Caco-2 (cell line): ENCODE data around the gene KRT1. TPM values are rescaled to one million over a fixed set of nuclear protein-coding genes. Genes with fewer than 3 reads are reported as not detected.

ENCODE experiments used
- BruUV-seq: library from RNA; stranded (reverse); fragments of 400-500 nt; replicated peaks from 2 replicates; lab custom pipeline; 2021; lab: Mats Ljungman, UMichigan
- CTCF ChIA-PET: fragments of 300-600 bp; sonication (Branson Sonifier 250); formaldehyde crosslinking; loops from one replicate; lab custom pipeline; 2022; ENCODE audit warnings: antibody characterized with exemption; lab: Charles Lee
- POLR2A ChIA-PET: fragments of 300-600 bp; sonication (Branson Sonifier 250); formaldehyde crosslinking; loops from one replicate; lab custom pipeline; 2022; ENCODE audit warnings: antibody characterized with exemption; lab: Charles Lee
- DNase-seq, 2 experiments: peaks; one replicate each; pipeline versions ENCODE4 v3.0.0 to v3.0.0-alpha.2; 2020 to 2022
- H3K27me3 ChIP-seq: replicated peaks from 2 replicates; pipeline ENCODE4 v1.6.0; 2011; ENCODE audit warnings: low read length; ENCODE audit not compliant: control insufficient read depth, insufficient read depth
- H3K36me3 ChIP-seq: 2 replicates; pipeline ENCODE4 v1.5.1; 2011; ENCODE audit warnings: low read length; ENCODE audit not compliant: control insufficient read depth, insufficient read depth
- H3K4me1 ChIP-seq: fragments of 250-450 bp; sonication (Bioruptor Pico); 2 replicates; pipeline ENCODE4 v1.5.1; 2020; ENCODE audit warnings: mild to moderate bottlenecking
- H3K4me3 ChIP-seq: 2 replicates; pipeline ENCODE4 v1.5.1; 2011; ENCODE audit warnings: low read depth, mild to moderate bottlenecking, control low read depth, low read length
- H3K9me3 ChIP-seq: fragments of 250-450 bp; sonication (Bioruptor Pico); 2 replicates; pipeline ENCODE4 v1.5.1; 2020; ENCODE audit warnings: mild to moderate bottlenecking, moderate library complexity
- H3K27ac Mint-ChIP-seq: one replicate; pipeline ENCODE4 v1.8.0; 2022; ENCODE audit warnings: mixed read lengths; ENCODE audit not compliant: unreplicated experiment
- H3K27me3 Mint-ChIP-seq: one replicate; pipeline ENCODE4 v1.8.0; 2022; ENCODE audit warnings: mixed read lengths; ENCODE audit not compliant: insufficient read depth, unreplicated experiment
- H3K36me3 Mint-ChIP-seq: one replicate; pipeline ENCODE4 v1.8.0; 2022; ENCODE audit warnings: mild to moderate bottlenecking, mixed read lengths; ENCODE audit not compliant: insufficient read depth, unreplicated experiment
- H3K4me1 Mint-ChIP-seq: one replicate; pipeline ENCODE4 v1.8.0; 2022; ENCODE audit warnings: low read depth, mixed read lengths; ENCODE audit not compliant: unreplicated experiment
- H3K4me3 Mint-ChIP-seq: one replicate; pipeline ENCODE4 v1.8.0; 2022; ENCODE audit warnings: mild to moderate bottlenecking, moderate library complexity, mixed read lengths; ENCODE audit not compliant: unreplicated experiment
- H3K9me3 Mint-ChIP-seq: one replicate; pipeline ENCODE4 v1.8.0; 2022; ENCODE audit warnings: mixed read lengths; ENCODE audit not compliant: unreplicated experiment
- CTCF ChIP-seq, 2 experiments: fragments of 200-600 bp in 1 of 2; IDR thresholded peaks; 1 replicate in 1 of 2; 2 replicates in 1 of 2; pipeline versions ENCODE4 v1.5.1 to v1.8.0; 2011 to 2022; ENCODE audit warnings: antibody characterized with exemption in 1 of 2, control low read depth in 1 of 2, inconsistent platforms in 1 of 2, low read depth in 1 of 2, low read length in 1 of 2, mild to moderate bottlenecking in 1 of 2, moderate library complexity in 1 of 2; ENCODE audit not compliant: insufficient read depth in 1 of 2, severe bottlenecking in 1 of 2, unreplicated experiment in 1 of 2
- intact Hi-C: fragments of 100-400 bp; cut with micrococcal nuclease; formaldehyde crosslinking; loops from one replicate; pipeline ENCODE4 v1.10.0; 2022; ENCODE audit not compliant: unreplicated experiment
- total RNA-seq: library from RNA; stranded (reverse); gene quantifications from 2 replicates; pipeline ENCODE4 v1.2.3, GENCODE V29; 2022

Gene KRT1
- total RNA-seq, 1 experiment from 2014 or later = 0.20 TPM

DNA sequence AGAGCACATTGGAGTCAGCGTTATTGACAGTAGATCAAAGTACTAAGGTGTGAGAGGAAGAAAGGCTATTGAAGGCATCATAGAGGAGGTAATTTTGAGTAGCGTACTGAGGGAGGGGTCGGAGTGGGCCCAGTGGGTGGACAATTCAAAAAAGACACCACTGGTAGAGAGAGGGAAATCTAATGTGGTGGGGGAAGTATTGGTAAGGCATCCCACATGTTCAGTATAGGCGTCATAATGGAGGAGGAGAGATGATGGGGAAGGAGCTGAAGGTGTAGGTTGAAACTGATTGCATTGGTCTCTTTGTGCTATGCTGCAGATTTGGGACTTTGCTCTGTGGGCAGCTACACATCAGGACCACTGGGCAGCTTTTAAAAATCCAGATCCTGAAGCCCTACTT, 46.8 kb upstream of the KRT1 start:
- Histone ChIP-seq H3K4me1 (no peaks in the 10 kb centered on the region), H3K36me3 (no peaks in the 10 kb centered on the region), H3K9me3 (no peaks in the 10 kb centered on the region), H3K4me3 (no peak overlapping the region), H3K27me3 (no peaks in the 10 kb centered on the region)
- no peak for TF ChIP-seq CTCF (IDR thresholded peaks at IDR 0.05; ENCODE audit: insufficient read depth in 1 of 2, low read depth in 1 of 2, low read length in 1 of 2, severe bottlenecking in 1 of 2, unreplicated experiment in 1 of 2)
- intact Hi-C loops = no loop called here
- ChIA-PET CTCF (interaction anchor here (0.8 kb wide), 1 partner anchor 139 kb away, joined by 5 read pairs; no protein-coding TSS in a partner anchor), POLR2A (no interaction called here)
- Mint-ChIP-seq H3K27me3 (peaks cover 26% of the 10 kb centered on the region), H3K4me1 (no peaks in the 10 kb centered on the region), H3K4me3 (no peak overlapping the region), H3K9me3 (peaks cover 11% of the 10 kb centered on the region), H3K36me3 (no peaks in the 10 kb centered on the region), H3K27ac (no peak overlapping the region)
- no peak for DNase-seq
- no TSS peak for BruUV-seq

GRCh38 chr12:52726451-52726850, 46.2 kb upstream of the KRT1 start:
- intact Hi-C loops = no loop called here
- no peak for TF ChIP-seq CTCF (IDR thresholded peaks at IDR 0.05; ENCODE audit: insufficient read depth in 1 of 2, low read depth in 1 of 2, low read length in 1 of 2, severe bottlenecking in 1 of 2, unreplicated experiment in 1 of 2)
- H3K4me3 ChIP-seq = no peak overlapping the region
- no TSS peak for BruUV-seq
- H3K4me3 Mint-ChIP-seq = no peak overlapping the region
- no peaks in the 10 kb centered on the region for H3K4me1 Mint-ChIP-seq
- peaks cover 11% of the 10 kb centered on the region for H3K9me3 Mint-ChIP-seq
- H3K27me3 Mint-ChIP-seq = peaks cover 26% of the 10 kb centered on the region
- H3K36me3 ChIP-seq = no peaks in the 10 kb centered on the region
- CTCF ChIA-PET = no interaction called here
- H3K27ac Mint-ChIP-seq = no peak overlapping the region
- H3K9me3 ChIP-seq = no peaks in the 10 kb centered on the region
- no peaks in the 10 kb centered on the region for H3K36me3 Mint-ChIP-seq
- no peaks in the 10 kb centered on the region for H3K27me3 ChIP-seq
- no peaks in the 10 kb centered on the region for H3K4me1 ChIP-seq
- POLR2A ChIA-PET = no interaction called here
- DNase-seq = no peak

GRCh38 chr12:52724384-52724783, 44.2 kb upstream of the KRT1 start:
- no peaks in the 10 kb centered on the region for H3K36me3 Mint-ChIP-seq
- no peaks in the 10 kb centered on the region for H3K4me1 Mint-ChIP-seq
- H3K27me3 Mint-ChIP-seq = peaks cover 9% of the 10 kb centered on the region
- H3K4me3 Mint-ChIP-seq = no peak overlapping the region
- no peak overlapping the region for H3K27ac Mint-ChIP-seq
- H3K36me3 ChIP-seq = no peaks in the 10 kb centered on the region
- no peak for DNase-seq
- H3K27me3 ChIP-seq = no peaks in the 10 kb centered on the region
- no peaks in the 10 kb centered on the region for H3K9me3 Mint-ChIP-seq
- intact Hi-C loops = no loop called here
- no peaks in the 10 kb centered on the region for H3K4me1 ChIP-seq
- TF ChIP-seq CTCF (IDR thresholded peaks at IDR 0.05; ENCODE audit: insufficient read depth in 1 of 2, low read depth in 1 of 2, low read length in 1 of 2, severe bottlenecking in 1 of 2, unreplicated experiment in 1 of 2) = no peak
- CTCF ChIA-PET = no interaction called here
- H3K9me3 ChIP-seq = no peaks in the 10 kb centered on the region
- POLR2A ChIA-PET = no interaction called here
- BruUV-seq = no TSS peak
- no peak overlapping the region for H3K4me3 ChIP-seq
